HG02885 (cell line): ENCODE results near the gene PUM1.

Experiments used
- ATAC-seq: cut with Tn5 transposase; IDR thresholded peaks from one replicate; pipeline ENCODE4 v1.9.1; 2021; ENCODE audit warnings: mild to moderate bottlenecking; ENCODE audit not compliant: unreplicated experiment, poor library complexity

The PUM1 gene

DNA sequence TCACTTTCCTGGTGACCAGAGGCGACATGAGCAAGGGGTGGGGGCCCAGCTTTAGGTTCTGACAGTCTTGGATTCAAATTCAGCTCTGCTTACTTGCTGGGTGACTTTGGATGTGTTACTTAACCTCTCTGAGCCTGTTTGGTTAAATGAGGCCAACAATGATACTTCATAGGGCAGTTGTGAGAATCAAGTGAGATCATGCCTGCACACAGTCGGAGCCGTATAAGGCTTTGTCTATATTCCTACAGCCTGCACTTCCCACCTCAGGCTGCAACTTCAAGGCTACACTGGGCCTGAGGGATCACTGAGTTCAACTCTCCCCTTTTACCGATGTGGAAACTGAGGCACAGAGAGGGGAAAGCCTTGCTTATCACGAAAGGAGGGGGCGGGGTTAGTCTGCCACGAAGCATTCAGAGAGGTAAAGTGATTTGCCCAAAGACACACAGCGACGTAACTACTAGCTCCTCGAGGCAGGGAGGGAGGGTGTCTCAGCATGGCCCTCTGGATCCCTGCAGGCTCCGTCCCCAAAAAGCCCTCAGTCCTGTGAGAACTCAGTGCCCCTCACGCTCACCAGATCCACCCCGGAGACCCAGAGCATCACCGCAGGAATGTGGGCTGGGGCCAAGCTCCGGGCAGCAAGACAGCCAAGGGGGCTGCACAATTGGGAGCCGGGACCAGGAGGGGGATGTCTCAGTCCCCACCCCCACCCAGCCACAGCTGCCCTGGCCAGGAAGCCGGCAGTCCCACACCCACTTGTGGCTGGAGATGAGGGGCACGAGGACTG, 181.9 kb downstream of the PUM1 start:
- no peak for ATAC-seq

DNA sequence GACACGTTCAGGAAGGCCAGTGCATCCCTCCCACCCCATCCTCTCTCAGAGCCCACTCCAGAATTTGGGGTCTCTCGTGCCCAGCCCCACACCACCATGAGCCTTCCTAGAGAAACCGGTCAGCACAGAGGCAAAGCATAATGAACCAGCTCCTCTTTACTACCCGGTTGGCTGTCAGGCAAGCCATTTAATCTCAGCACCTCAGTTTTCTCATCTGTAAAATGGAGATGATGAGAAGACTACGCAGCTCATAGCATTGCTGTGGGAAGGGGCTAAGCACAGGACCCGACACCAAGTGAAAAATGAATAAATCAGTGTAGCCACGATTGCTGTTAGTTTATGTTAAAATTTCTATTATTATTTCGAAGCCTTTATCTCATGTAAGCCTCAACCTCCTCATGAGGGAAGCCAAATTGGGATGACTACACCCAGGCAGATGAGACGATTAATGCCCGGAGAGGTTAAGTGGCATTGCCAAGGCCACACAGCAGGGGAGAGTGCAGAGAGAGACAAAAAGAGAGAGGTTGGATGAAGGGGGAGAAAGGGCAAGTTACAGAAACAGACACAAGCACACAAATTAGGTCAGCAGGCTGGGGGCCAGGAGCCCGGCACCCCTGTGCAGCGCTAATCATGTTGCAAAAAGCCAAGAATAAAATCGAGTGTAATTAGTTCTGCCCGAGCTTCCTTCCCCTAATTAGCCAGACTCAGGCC, 182.7 kb downstream of the PUM1 start:
- ATAC-seq: no peak
